HEK293T (cell line): ENCODE data around the gene SBNO2.
"Not testable (repeated sequence)": the region's sequence is repeated elsewhere in the genome, so short reads cannot be mapped to it uniquely, and the experiment has no call there.

ENCODE experiments used
- CTCF ChIA-PET: fragments of 350-600 bp; formaldehyde crosslinking; extraction: SDS; loops from one replicate; lab custom pipeline; 2021; ENCODE audit warnings: antibody characterized with exemption, inconsistent platforms; lab: Yijun Ruan, JAX
- POLR2A ChIA-PET: fragments of 350-600 bp; formaldehyde crosslinking; extraction: SDS; loops from one replicate; lab custom pipeline; 2020; ENCODE audit warnings: antibody characterized with exemption, inconsistent platforms; lab: Yijun Ruan, JAX
- DNase-seq: peaks from one replicate; pipeline ENCODE4 v3.0.0; 2012; ENCODE audit warnings: mixed read lengths; ENCODE audit errors: extremely low spot score
- ARNT ChIP-seq: fragments of 450-650 bp; IDR thresholded peaks from 2 replicates; pipeline ENCODE4 v1.6.1; 2017; ENCODE audit warnings: mild to moderate bottlenecking
- BHLHE40 ChIP-seq: fragments of 450-650 bp; IDR thresholded peaks from 2 replicates; pipeline ENCODE4 v1.6.1; 2016; ENCODE audit warnings: mild to moderate bottlenecking, moderate library complexity, borderline replicate concordance
- CTBP1 ChIP-seq: fragments of 450-650 bp; IDR thresholded peaks from 2 replicates; pipeline ENCODE4 v1.6.1; 2016; ENCODE audit warnings: borderline replicate concordance
- ELF4 ChIP-seq: fragments of 450-650 bp; IDR thresholded peaks from 2 replicates; pipeline ENCODE4 v1.6.1; 2017; ENCODE audit warnings: antibody characterized with exemption
- FOXA1 ChIP-seq: fragments of 450-650 bp; IDR thresholded peaks from 2 replicates; pipeline ENCODE4 v1.6.1; 2016; ENCODE audit warnings: mild to moderate bottlenecking
- FOXK2 ChIP-seq: fragments of 450-650 bp; IDR thresholded peaks from 2 replicates; pipeline ENCODE4 v1.6.1; 2016; ENCODE audit warnings: mild to moderate bottlenecking
- FOXM1 ChIP-seq: fragments of 450-650 bp; IDR thresholded peaks from 2 replicates; pipeline ENCODE4 v1.6.1; 2017; ENCODE audit warnings: mild to moderate bottlenecking, borderline replicate concordance
- HDGF ChIP-seq: fragments of 450-650 bp; IDR thresholded peaks from 2 replicates; pipeline ENCODE4 v1.6.1; 2017; ENCODE audit warnings: antibody characterized with exemption, borderline replicate concordance
- L3MBTL2 ChIP-seq: fragments of 450-650 bp; conservative IDR thresholded peaks from 2 replicates; pipeline ENCODE4 v1.6.1; 2016; ENCODE audit warnings: mild to moderate bottlenecking
- LEF1 ChIP-seq: fragments of 450-650 bp; IDR thresholded peaks from 2 replicates; pipeline ENCODE4 v1.6.1; 2017; ENCODE audit warnings: mild to moderate bottlenecking, borderline replicate concordance
- NFRKB ChIP-seq: fragments of 450-650 bp; IDR thresholded peaks from 2 replicates; pipeline ENCODE4 v1.6.1; 2016; ENCODE audit warnings: mild to moderate bottlenecking, moderate library complexity
- SP1 ChIP-seq: fragments of 450-650 bp; IDR thresholded peaks from 2 replicates; pipeline ENCODE4 v1.6.1; 2017
- SUZ12 ChIP-seq: fragments of 450-650 bp; IDR thresholded peaks from 2 replicates; pipeline ENCODE4 v1.6.1; 2016; ENCODE audit warnings: mild to moderate bottlenecking
- TARDBP ChIP-seq: fragments of 450-650 bp; IDR thresholded peaks from 2 replicates; pipeline ENCODE4 v1.6.1; 2016
- ZNF384 ChIP-seq: fragments of 450-650 bp; IDR thresholded peaks from 2 replicates; pipeline ENCODE4 v1.6.1; 2016
- TF ChIP-seq, protein P1 (sequence below): fragments of 450-650 bp; IDR thresholded peaks from 2 replicates; pipeline ENCODE4 v1.6.1; 2016

SBNO2 gene

DNA sequence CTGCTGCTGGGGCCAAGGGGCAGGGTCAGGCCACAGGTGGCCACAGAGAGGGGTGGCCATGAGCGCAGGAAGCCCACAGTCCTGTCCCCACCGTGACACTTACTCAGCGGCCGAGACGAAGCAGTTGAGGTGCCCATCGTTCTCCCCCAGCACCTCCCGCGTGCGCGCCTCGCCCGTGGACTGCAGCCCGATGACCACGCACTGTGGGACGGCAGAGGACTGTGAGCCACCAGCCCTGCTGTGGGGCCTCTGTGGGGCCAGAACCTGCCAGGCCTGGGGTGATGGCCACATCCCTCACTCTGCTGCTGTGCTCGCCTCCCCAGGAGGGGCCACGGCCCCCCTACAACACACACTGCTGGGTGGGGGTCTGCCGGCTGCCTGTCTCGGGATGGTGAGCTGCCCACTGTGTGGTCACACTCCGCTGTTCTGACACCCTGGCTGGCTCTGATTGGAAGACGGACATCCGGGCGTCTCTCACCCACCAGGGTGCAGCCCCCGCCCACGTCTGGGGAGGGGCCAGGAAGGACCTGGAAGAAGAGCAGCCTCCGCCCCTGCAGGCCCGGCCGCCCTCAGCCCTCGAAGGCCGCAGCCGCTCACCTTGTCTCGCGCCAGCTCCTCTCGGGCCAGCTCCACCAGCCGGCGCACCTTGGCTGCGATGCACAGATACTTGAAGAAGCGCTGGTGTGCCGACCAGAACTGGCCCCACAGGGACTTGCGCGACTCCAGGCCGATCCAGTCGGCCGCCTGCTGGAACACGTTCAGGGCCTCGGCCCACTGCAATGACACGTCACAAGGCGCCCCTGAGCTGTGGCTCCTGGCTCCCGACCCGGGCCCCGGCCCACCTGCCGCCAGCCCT, 57.1 kb downstream of the SBNO2 start:
- POLR2A ChIA-PET: no interaction called here
- CTCF ChIA-PET: no interaction called here
- TF ChIP-seq SP1: no peak
- TF ChIP-seq, protein P1, sequence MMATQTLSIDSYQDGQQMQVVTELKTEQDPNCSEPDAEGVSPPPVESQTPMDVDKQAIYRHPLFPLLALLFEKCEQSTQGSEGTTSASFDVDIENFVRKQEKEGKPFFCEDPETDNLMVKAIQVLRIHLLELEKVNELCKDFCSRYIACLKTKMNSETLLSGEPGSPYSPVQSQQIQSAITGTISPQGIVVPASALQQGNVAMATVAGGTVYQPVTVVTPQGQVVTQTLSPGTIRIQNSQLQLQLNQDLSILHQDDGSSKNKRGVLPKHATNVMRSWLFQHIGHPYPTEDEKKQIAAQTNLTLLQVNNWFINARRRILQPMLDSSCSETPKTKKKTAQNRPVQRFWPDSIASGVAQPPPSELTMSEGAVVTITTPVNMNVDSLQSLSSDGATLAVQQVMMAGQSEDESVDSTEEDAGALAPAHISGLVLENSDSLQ: no peak
- no peak for TF ChIP-seq ARNT
- TF ChIP-seq SUZ12: no peak
- TF ChIP-seq LEF1: no peak
- no peak for TF ChIP-seq ZNF384
- no peak for DNase-seq

DNA sequence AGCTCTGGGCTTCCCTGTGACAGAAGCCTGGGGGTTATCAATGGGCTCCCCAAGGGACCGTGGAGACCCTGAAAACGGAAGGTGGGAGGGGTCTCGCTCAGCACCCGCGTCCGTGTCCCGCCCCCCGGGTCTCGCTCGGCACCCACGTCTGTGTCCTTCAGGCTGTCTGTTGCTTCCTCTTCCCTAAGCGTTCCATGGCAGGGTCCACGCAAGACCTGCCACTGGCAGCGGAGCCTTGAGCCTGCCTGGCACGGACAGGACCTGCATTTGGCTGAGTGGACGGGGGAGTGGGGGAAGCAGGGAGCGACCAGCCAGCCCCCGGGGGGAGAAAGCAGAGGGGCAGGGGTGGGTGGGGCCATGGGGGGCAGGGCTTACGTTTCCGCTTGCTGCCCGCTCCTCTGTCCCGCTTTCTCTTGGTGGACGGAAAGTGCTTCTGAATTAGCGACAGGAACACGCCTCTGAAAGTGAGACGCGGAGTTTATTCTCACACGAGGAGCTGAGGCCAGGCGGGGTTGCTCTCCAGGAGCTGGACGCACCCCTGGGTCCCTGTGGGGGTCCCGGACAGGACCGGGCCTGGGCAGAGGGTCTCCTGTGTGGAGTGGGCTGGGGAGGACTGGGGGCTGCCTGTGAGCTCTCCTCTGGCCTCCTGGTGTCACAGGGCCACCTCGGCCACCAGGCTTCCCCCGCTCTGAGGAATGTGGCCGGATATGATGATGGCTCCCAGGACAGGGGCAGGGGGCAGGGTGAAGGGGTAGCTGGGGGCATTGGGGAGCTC, 58.2 kb downstream of the SBNO2 start:
- POLR2A ChIA-PET: no interaction called here
- TF ChIP-seq LEF1: no peak
- no peak for TF ChIP-seq TARDBP
- TF ChIP-seq CTBP1: no peak
- TF ChIP-seq SP1: no peak
- no peak for TF ChIP-seq ARNT
- TF ChIP-seq L3MBTL2: no peak
- TF ChIP-seq FOXK2: no peak
- TF ChIP-seq ZNF384: no peak
- no peak for TF ChIP-seq NFRKB
- TF ChIP-seq SUZ12: no peak
- TF ChIP-seq, protein P1: no peak
- TF ChIP-seq FOXA1: no peak
- TF ChIP-seq HDGF: no peak
- TF ChIP-seq BHLHE40: no peak
- TF ChIP-seq FOXM1: no peak
- no peak for TF ChIP-seq ELF4
- no peak for DNase-seq
- CTCF ChIA-PET: no interaction called here

DNA sequence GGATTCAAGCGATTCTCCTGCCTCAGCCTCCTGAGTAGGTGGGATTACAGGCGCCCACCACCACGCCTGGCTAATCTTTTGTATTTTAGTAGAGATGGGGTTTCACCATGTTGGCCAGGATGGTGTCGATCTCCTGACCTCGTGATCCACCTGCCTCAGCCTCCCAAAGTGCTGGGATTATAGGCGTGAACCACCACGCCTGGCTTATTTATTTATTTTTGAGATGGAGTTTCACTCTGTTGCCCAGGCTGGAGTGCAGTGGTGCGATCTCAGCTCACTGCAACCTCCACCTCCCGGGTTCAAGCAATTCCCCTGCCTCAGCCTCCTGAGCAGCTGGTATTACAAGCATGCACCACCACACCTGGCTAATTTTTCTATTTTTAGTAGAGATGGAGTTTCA, 59.3 kb downstream of the SBNO2 start:
- CTCF ChIA-PET, DNase-seq, POLR2A ChIA-PET: not testable (repeated sequence)

DNA sequence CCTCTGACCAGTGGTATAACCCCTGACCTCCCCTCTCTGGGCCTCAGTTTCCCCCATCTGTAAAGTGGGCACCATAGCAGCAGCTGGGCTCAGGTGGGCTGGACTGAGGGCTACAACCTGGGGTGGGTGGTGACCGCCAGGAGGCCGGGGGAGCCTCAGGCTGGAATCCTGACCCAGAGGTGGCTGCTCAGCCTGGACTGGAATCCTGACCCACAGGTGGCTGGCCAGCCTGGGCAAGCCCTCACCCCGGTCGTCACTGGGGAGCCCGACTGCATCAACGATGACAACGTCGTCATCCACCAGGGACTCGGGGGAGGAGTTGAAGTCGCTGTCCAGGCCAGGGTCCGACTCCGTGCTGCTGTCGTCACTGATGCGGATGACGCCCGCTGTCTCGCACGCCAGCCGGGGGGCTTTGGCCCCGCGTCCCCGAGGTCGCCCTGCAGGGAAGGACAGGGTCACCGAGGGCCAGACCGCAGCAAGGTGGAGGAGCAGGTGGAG, 60.0 kb downstream of the SBNO2 start:
- ChIA-PET CTCF (interaction anchor here (0.6 to 1.6 kb wide), 9 partner anchors 9 to 104 kb away, joined by 3 to 7 read pairs (median 3); partner anchors contain the start of genes GPX4 and SBNO2), POLR2A (interaction anchor here (0.8 to 1.0 kb wide), 2 partner anchors 10 to 155 kb away, joined by 5 to 6 read pairs; partner anchors contain the start of genes CIRBP and GPX4)
- no peak for TF ChIP-seq ELF4
- no peak for TF ChIP-seq BHLHE40
- TF ChIP-seq NFRKB: no peak
- no peak for TF ChIP-seq L3MBTL2
- TF ChIP-seq ZNF384: no peak
- TF ChIP-seq, protein P1: no peak
- no peak for TF ChIP-seq CTBP1
- TF ChIP-seq LEF1: no peak
- no peak for TF ChIP-seq FOXK2
- TF ChIP-seq HDGF: no peak
- no peak for TF ChIP-seq FOXM1
- no peak for TF ChIP-seq SUZ12
- DNase-seq: no peak

DNA sequence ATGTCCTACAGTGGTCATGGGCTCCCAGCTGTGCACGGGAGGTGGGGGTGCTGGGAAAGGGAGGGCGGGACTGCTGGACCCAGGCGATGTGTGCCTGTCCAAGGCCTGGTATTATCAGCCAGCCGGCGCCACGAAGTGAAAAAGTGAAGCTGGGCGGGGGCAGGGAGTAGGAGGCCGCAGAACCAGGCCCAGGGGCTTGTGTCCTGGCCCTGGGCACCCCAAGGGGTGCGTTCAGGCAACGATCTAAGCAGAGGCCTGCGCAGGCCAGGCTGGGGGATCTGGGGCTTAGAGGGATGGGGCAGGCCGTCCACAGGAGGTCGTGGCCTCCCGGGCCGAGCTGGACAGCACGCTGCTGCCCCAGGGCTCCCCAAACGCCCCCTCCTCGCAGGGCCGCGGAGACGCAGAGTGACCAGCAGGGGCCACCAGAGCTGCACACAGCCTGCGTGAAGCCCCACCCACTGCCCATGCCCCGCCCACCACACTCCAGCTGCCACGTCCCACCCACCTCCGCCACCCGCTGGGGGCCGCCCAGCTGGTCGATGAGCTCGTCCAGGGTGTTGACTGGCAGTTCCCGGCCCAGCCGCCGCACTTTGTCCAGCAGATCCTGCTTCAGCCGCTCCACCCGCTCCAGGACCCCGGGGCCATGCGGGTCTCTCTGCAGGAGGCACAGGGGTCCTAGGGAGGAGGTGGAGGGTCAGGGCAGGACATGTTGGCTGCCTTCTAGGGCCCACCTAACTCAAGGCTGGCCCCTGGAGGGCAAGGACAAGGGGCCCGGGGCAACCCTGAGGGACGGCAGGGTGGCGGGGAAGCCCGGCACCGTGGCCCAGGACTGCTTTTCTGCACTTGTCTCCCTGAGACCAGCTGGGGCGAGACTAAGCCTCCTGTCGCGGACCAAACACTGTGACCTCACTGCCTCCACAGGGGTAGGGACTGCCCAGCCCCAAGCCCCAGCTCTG, 60.8 kb downstream of the SBNO2 start:
- POLR2A ChIA-PET: interaction anchor here (0.8 to 2.1 kb wide), 3 partner anchors 9 to 156 kb away, joined by 5 to 8 read pairs (median 6); partner anchors contain the start of genes CIRBP and GPX4
- CTCF ChIA-PET: interaction anchor here (0.6 to 1.6 kb wide), 11 partner anchors 10 to 126 kb away, joined by 3 to 7 read pairs (median 3); partner anchors contain the start of genes GPX4 and SBNO2

More for the DNA sequence above, 60.8 kb downstream of the SBNO2 start:
- DNase-seq: peak; percentile 93
- TF ChIP-seq L3MBTL2 (no peak), LEF1 (no peak), TARDBP (no peak), SUZ12 (no peak), FOXA1 (no peak), ELF4 (no peak), ZNF384 (no peak), HDGF (peak; percentile 63; the same call in 1 of the 2 replicates), FOXM1 (no peak), CTBP1 (no peak), FOXK2 (no peak)
- TF ChIP-seq, protein P1: peak; percentile 88
